Gastrocnemius medialis (tissue), 4 donors: ENCODE data around the gene PDSS2.

Experiments
- POLR2A ChIP-seq, 2 donors: fragments of 450-650 bp; IDR thresholded peaks; one replicate each; pipeline ENCODE4 v1.6.1; 2017; ENCODE audit warnings: antibody characterized with exemption in 2 of 2, mild to moderate bottlenecking in 2 of 2, moderate library complexity in 2 of 2
- TF ChIP-seq, protein P1 (sequence below), 5 experiments: fragments of 450-650 bp in 3 of 5; fragments of 200-600 bp in 2 of 5; sonication (generic) in 2 of 5; IDR thresholded peaks in 4 of 5; conservative IDR thresholded peaks in 1 of 5; 1 replicate in 4 of 5; 2 replicates in 1 of 5; pipeline ENCODE4 v1.5.1; 2016 to 2019; ENCODE audit warnings: antibody characterized with exemption in 5 of 5, mild to moderate bottlenecking in 3 of 5, moderate library complexity in 3 of 5

DNA sequence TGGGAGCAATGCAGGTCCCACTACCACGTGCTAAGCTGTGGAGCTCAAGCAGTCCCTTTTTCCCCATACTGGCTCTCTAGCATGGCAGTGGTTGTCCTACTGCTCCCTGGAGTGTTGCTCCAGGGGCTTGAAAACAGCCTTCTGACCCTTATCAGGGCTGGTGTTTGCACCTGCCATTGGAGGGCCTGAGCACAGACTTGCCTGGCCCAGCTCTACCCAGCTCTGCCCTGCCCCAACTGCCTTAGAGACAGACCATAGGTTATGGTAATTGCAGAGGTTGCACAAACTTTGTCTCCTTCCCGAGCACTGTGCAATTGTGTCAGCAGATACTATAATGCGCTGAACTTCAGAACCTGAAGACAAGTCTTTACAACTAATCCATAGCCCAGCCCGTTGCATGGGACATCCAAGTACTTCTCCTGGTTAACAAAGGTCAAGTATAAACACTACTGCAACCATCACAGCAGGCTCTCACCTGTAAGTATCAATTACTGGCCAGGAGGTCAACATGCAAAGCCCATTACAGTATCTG, 58.7 kb downstream of the PDSS2 start:
- TF ChIP-seq, protein P1, sequence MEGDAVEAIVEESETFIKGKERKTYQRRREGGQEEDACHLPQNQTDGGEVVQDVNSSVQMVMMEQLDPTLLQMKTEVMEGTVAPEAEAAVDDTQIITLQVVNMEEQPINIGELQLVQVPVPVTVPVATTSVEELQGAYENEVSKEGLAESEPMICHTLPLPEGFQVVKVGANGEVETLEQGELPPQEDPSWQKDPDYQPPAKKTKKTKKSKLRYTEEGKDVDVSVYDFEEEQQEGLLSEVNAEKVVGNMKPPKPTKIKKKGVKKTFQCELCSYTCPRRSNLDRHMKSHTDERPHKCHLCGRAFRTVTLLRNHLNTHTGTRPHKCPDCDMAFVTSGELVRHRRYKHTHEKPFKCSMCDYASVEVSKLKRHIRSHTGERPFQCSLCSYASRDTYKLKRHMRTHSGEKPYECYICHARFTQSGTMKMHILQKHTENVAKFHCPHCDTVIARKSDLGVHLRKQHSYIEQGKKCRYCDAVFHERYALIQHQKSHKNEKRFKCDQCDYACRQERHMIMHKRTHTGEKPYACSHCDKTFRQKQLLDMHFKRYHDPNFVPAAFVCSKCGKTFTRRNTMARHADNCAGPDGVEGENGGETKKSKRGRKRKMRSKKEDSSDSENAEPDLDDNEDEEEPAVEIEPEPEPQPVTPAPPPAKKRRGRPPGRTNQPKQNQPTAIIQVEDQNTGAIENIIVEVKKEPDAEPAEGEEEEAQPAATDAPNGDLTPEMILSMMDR (IDR thresholded peaks at IDR 0.05 in 4 of 5, conservative IDR thresholded peaks at IDR 0.05 in 1 of 5): no peak
- TF ChIP-seq POLR2A (IDR thresholded peaks at IDR 0.05): no peak
